Activated CD8-positive, alpha-beta T cell treated with anti-CD3 and anti-CD28 coated beads, Interleukin-2, amount 10 ng/mL, durations not matched to agents 7 days and 5 days (primary cell): ENCODE measurements around the gene SHROOM4. TPM values are rescaled to one million over a fixed set of nuclear protein-coding genes. Genes with fewer than 3 reads are reported as not detected.

ENCODE experiments used
- ATAC-seq: fragments of 150-1000 bp; cut with Tn5 transposase; one replicate; pipeline ENCODE4 v1.10.0; 2021; ENCODE audit warnings: moderate library complexity
- CTCF ChIA-PET: fragments of 350-600 bp; sonication (Branson Sonifier 250); formaldehyde crosslinking; loops from one replicate; lab custom pipeline; 2021; ENCODE audit warnings: antibody characterized with exemption; lab: Charles Lee
- POLR2A ChIA-PET: fragments of 350-600 bp; sonication (Branson Sonifier 250); formaldehyde crosslinking; loops from one replicate; lab custom pipeline; 2021; ENCODE audit warnings: antibody characterized with exemption; lab: Charles Lee
- DNase-seq: peaks from one replicate; pipeline ENCODE4 v3.0.0-alpha.2; 2020
- H3K27ac Mint-ChIP-seq: one replicate; pipeline ENCODE4 v1.8.0; 2021; ENCODE audit warnings: mild to moderate bottlenecking, mixed read lengths
- H3K27me3 Mint-ChIP-seq: one replicate; pipeline ENCODE4 v1.8.0; 2021; ENCODE audit warnings: low read depth, mixed read lengths
- H3K36me3 Mint-ChIP-seq: one replicate; pipeline ENCODE4 v1.8.0; 2021; ENCODE audit warnings: low read depth, mixed read lengths
- H3K4me1 Mint-ChIP-seq: one replicate; pipeline ENCODE4 v1.8.0; 2021; ENCODE audit warnings: low read depth, mixed read lengths
- H3K4me3 Mint-ChIP-seq: one replicate; pipeline ENCODE4 v1.8.0; 2021; ENCODE audit warnings: mild to moderate bottlenecking, mixed read lengths
- H3K9me3 Mint-ChIP-seq: one replicate; pipeline ENCODE4 v1.8.0; 2022; ENCODE audit warnings: mixed read lengths; ENCODE audit not compliant: insufficient read depth
- total RNA-seq, 2 experiments: library from RNA; stranded (reverse); gene quantifications; one replicate each; pipeline ENCODE4 v1.2.3, GENCODE V29; 2021

The SHROOM4 gene
- total RNA-seq, 2 experiments from 2014 or later = not detected

DNA sequence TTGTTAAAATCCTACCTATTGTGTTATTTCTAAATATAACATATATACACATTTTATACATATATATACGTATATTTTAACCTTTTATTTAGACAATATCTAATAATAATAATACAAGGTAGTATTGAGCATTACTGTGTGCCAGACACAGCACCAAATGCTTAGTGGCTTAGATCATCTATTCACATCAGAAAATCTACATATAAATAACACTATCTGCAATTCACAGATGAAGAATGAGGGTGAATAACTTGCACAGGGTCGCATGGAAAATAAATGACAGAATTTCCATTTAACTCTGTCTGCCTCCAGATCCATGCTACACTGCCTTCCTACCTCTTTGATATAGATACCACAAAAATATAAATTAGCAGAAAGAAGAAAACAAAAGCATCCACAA lies 37.7 kb downstream of the SHROOM4 start:
- Mint-ChIP-seq H3K4me1 (no peaks in the 10 kb centered on the region), H3K9me3 (no peaks in the 10 kb centered on the region), H3K36me3 (no peaks in the 10 kb centered on the region), H3K4me3 (no peak overlapping the region), H3K27me3 (no peaks in the 10 kb centered on the region), H3K27ac (no peak overlapping the region)
- DNase-seq = no peak
- ChIA-PET POLR2A (no interaction called here), CTCF (no interaction called here)
- no peak for ATAC-seq

DNA sequence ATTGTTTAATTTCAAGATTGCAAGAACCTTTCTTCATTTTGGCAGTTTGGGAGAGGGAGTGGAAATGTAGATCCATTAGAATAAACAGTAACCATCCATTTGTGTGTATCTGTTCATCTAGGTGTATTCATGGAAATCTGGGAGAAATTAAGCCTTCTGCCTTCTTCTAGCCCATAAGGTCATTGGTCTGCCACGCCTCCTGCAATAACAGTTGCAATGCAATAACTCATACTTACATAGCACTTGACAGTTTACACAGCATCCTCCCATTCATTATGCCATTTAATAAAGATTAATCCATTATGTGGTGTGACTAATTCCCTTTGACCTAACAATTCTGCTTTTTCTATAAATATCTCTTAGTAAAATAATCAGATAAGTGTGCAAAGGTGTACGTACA lies 42.6 kb downstream of the SHROOM4 start:
- Mint-ChIP-seq H3K4me3 (no peak overlapping the region), H3K27me3 (no peaks in the 10 kb centered on the region), H3K4me1 (no peaks in the 10 kb centered on the region), H3K36me3 (no peaks in the 10 kb centered on the region), H3K27ac (no peak overlapping the region), H3K9me3 (no peaks in the 10 kb centered on the region)
- DNase-seq (no peak), ATAC-seq (no peak)
- CTCF ChIA-PET = no interaction called here
- POLR2A ChIA-PET = no interaction called here

DNA sequence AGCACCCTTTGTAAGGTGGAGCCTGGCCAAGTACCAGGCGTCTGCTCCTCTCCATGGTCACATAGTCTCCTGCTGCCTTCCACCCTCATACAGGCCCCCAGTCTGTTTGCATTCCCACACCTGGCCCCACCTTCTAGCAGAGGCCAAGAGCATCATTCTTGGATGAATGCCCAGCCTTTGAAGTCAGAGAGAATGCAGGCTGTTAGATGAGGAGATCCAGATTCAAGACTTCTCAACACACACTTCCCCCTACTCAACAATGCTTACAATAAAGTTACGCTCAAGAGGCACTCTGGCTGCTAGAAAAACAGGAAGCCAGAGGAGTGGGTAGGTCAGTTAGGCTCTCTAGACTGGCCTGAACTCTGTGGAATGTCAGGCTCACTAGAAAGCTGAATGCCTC lies 43.3 kb downstream of the SHROOM4 start:
- Mint-ChIP-seq H3K4me3 (no peak overlapping the region), H3K27me3 (peaks cover 1% of the 10 kb centered on the region), H3K36me3 (no peaks in the 10 kb centered on the region), H3K9me3 (no peaks in the 10 kb centered on the region), H3K4me1 (no peaks in the 10 kb centered on the region), H3K27ac (no peak overlapping the region)
- ChIA-PET POLR2A (no interaction called here), CTCF (no interaction called here)
- DNase-seq = no peak
- no peak for ATAC-seq

DNA sequence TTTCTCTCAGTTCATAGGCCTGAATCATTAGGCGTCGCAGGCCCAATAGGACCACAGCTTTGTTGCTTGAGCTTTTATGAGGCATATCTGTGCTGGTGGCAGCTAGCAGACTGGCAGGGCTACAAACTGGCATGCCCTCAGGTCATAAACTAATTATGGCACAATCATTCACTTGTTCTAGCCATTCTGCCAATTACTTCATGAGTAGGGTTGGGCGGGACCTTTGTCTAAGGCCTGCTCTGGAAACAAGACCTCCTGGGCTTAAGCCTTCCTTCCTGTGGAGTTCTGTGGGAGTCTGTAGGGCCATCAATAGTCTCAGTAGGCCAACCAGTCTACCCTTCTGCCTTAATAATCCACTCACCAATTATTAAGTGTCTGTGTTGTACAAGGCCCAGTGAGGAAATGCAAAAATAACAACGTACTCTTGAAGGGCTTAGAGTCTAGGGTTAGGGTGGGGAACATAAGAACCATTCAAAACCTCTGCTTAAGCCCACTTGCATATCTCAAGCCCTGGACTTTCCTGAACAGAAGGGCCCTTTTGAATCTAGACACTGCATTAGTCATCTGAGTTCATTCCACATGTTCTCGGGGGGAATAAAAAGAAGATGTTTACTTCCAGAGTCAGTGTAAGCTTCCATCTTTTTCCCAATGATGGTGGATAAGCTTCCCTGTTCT lies 44.5 kb downstream of the SHROOM4 start:
- ATAC-seq = no peak
- ChIA-PET POLR2A (interaction anchor here (0.7 kb wide), 1 partner anchor 204 kb away, joined by 3 read pairs; no protein-coding TSS in a partner anchor), CTCF (no interaction called here)
- H3K27me3 Mint-ChIP-seq = peaks cover 2% of the 10 kb centered on the region
- DNase-seq = no peak
- no peaks in the 10 kb centered on the region for H3K9me3 Mint-ChIP-seq
- no peaks in the 10 kb centered on the region for H3K4me1 Mint-ChIP-seq
- no peaks in the 10 kb centered on the region for H3K36me3 Mint-ChIP-seq
- no peak overlapping the region for H3K27ac Mint-ChIP-seq
- H3K4me3 Mint-ChIP-seq = no peak overlapping the region

DNA sequence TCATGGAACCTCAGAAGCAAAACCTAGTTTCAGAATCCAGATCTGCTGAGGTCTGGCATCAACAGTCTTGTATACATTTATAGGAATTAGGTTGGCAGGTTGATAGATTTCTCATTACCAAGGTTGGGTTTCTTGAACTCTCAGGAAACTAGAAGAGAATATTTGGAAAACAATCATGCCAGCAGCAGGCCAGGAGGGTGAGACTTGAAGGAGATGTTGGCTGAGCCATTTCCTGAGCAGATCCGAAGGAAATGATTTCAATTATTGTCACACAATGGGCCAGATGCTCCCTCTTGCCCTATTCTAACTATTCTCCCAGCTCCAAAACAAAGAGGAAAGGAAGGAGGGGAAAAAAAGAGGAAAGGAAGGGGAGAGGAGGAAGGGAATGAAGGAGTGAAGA lies 45.2 kb downstream of the SHROOM4 start:
- CTCF ChIA-PET = no interaction called here
- Mint-ChIP-seq H3K9me3 (no peaks in the 10 kb centered on the region), H3K4me3 (no peak overlapping the region)

DNA sequence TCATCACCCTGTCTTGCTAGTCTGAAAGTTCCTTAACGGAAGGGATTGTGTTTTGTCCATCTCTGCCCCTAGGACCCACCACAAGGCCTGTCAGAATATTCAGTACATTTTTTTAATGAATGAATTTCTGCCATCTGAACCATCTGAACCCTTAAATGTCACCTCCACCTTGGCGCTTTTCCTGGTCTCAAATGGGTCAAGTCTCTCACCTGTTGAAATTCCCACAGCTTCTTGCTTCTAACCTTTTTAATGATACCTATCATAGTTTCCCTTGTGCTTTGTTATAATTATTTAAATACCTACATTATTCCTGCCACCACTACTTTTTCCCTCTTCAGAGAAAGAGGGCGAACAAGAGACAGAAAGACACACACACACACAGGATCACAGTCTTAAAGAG lies 48.0 kb downstream of the SHROOM4 start:
- H3K27ac Mint-ChIP-seq = no peak overlapping the region
- DNase-seq (no peak), ATAC-seq (no peak)
- no peaks in the 10 kb centered on the region for H3K4me1 Mint-ChIP-seq
- POLR2A ChIA-PET = no interaction called here
- CTCF ChIA-PET = no interaction called here
- H3K4me3 Mint-ChIP-seq = no peak overlapping the region
- H3K27me3 Mint-ChIP-seq = peaks cover 2% of the 10 kb centered on the region
- H3K9me3 Mint-ChIP-seq = no peaks in the 10 kb centered on the region
- no peaks in the 10 kb centered on the region for H3K36me3 Mint-ChIP-seq

More for the DNA sequence above, 45.2 kb downstream of the SHROOM4 start:
- H3K27ac Mint-ChIP-seq = no peak overlapping the region
- POLR2A ChIA-PET = interaction anchor here (0.7 kb wide), 1 partner anchor 203 kb away, joined by 3 read pairs; no protein-coding TSS in a partner anchor
- ATAC-seq (no peak), DNase-seq (no peak)
- H3K4me1 Mint-ChIP-seq = no peaks in the 10 kb centered on the region
- H3K36me3 Mint-ChIP-seq = no peaks in the 10 kb centered on the region
- peaks cover 2% of the 10 kb centered on the region for H3K27me3 Mint-ChIP-seq

DNA sequence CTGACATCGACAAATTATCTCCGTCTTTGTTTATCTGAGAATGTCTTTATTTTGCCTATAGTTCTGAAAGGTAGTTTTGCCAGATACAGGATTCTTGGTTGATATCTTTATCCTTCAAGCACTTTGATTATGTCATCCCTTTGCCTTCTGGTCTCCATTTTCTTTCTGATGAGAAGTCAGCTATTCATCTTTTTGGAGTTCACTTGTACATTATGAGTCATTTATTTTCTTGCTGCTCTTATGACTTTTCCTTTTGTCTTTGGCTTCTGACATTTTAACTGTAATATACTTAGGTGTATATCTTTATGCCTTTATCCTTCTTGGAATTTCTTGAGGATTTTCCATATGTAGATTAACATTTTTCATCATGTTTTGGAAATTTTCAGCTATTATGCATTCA lies 51.4 kb downstream of the SHROOM4 start:
- no peak overlapping the region for H3K4me3 Mint-ChIP-seq
- no peaks in the 10 kb centered on the region for H3K4me1 Mint-ChIP-seq
- ATAC-seq (no peak), DNase-seq (no peak)
- ChIA-PET CTCF (no interaction called here), POLR2A (no interaction called here)
- peaks cover 2% of the 10 kb centered on the region for H3K27me3 Mint-ChIP-seq
- no peaks in the 10 kb centered on the region for H3K9me3 Mint-ChIP-seq
- H3K27ac Mint-ChIP-seq = no peak overlapping the region
- H3K36me3 Mint-ChIP-seq = no peaks in the 10 kb centered on the region

DNA sequence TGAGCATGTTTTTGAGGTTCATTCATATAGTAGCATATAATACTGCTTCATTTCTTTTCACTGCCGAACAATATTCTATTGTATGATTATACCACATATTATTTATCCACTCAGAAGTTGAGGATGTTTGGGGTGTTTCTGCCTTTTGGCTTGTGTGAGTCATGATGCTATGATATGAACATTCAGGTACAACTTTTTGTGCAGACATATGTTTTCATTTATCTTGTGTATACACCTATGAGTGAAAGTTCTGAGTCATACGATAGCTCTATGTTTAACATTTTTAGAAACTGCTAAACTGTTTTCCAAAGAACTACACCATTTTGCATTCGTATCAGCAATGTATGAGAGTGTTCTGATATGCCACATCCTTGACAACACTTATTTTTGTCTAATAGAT lies 57.7 kb downstream of the SHROOM4 start:
- H3K36me3 Mint-ChIP-seq = no peaks in the 10 kb centered on the region
- no peaks in the 10 kb centered on the region for H3K4me1 Mint-ChIP-seq
- H3K27me3 Mint-ChIP-seq = no peaks in the 10 kb centered on the region
- H3K9me3 Mint-ChIP-seq = no peaks in the 10 kb centered on the region
- POLR2A ChIA-PET = no interaction called here
- DNase-seq (no peak), ATAC-seq (no peak)
- CTCF ChIA-PET = no interaction called here
- H3K27ac Mint-ChIP-seq = no peak overlapping the region
- no peak overlapping the region for H3K4me3 Mint-ChIP-seq

DNA sequence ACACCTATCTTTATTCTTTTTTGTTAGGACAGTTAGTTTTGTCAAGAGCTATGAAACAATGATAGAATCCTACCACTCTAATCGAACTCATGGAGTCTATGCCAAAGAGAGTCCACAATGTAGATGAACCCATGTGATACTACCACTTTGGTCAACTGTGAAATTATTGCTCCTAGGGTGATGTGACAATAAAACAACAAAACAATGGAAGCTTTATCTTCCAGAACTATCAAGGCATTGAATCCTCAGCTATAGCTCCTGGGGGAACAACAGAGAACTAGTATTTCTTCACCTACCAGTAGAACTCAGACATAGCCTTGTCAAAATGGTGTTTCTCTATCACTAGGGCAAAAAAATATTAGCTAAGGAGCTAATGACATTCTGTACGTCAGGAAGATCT lies 62.9 kb downstream of the SHROOM4 start:
- ChIA-PET POLR2A (no interaction called here), CTCF (no interaction called here)
- H3K4me3 Mint-ChIP-seq = no peak overlapping the region
- DNase-seq = no peak
- no peak overlapping the region for H3K27ac Mint-ChIP-seq
- no peaks in the 10 kb centered on the region for H3K4me1 Mint-ChIP-seq
- no peaks in the 10 kb centered on the region for H3K36me3 Mint-ChIP-seq
- no peaks in the 10 kb centered on the region for H3K27me3 Mint-ChIP-seq
- H3K9me3 Mint-ChIP-seq = no peaks in the 10 kb centered on the region
- no peak for ATAC-seq

DNA sequence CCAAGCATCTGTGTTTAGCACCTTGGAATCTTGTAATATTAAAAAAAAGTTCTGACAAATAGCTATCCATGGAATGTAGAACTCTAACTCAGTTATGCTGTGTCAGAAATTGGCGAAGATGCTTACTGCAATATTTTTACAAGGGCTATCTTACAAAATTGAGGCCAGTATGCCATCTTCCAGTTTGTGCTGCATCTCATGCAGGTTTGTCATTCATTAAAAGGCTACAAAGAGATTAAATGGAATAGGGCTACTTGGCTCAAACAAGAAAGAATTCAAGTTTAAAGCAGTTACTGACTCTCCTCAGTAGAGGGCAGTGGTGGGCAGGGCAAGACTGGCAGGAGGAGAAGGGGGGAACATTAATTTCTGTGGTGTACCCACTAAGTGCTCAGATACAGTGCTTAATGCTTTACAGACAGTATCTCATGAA lies 66.5 kb downstream of the SHROOM4 start:
- CTCF ChIA-PET = interaction anchor here (1.0 kb wide), 1 partner anchor 156 kb away, joined by 7 read pairs; no protein-coding TSS in a partner anchor
- POLR2A ChIA-PET = no interaction called here
- DNase-seq (no peak), ATAC-seq (no peak)
- Mint-ChIP-seq H3K36me3 (no peaks in the 10 kb centered on the region), H3K4me3 (no peak overlapping the region), H3K27me3 (no peaks in the 10 kb centered on the region), H3K4me1 (no peaks in the 10 kb centered on the region), H3K27ac (no peak overlapping the region), H3K9me3 (no peaks in the 10 kb centered on the region)

DNA sequence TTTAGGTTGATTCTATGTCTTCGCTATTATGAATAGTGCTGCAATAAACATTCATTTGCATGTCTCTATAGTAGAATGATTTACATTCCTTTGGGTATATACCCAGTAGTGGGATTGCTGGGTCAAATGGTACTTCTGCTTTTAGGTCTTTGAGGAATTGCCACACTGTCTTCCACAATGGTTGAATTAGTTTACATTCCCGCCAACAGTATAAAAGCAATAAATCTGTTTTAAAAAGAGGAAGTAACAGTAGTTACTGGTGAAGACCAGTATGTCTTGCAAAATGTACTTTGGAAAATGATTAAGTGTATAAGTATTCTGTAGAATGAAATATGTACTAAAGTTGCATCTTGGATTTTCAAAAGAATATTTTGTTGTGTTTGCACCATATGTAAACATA lies 77.3 kb downstream of the SHROOM4 start:
- Mint-ChIP-seq H3K9me3 (no peaks in the 10 kb centered on the region), H3K27ac (no peak overlapping the region), H3K4me3 (no peak overlapping the region), H3K27me3 (peaks cover 5% of the 10 kb centered on the region), H3K4me1 (no peaks in the 10 kb centered on the region), H3K36me3 (no peaks in the 10 kb centered on the region)
- ChIA-PET POLR2A (no interaction called here), CTCF (no interaction called here)
- DNase-seq (no peak), ATAC-seq (no peak)

DNA sequence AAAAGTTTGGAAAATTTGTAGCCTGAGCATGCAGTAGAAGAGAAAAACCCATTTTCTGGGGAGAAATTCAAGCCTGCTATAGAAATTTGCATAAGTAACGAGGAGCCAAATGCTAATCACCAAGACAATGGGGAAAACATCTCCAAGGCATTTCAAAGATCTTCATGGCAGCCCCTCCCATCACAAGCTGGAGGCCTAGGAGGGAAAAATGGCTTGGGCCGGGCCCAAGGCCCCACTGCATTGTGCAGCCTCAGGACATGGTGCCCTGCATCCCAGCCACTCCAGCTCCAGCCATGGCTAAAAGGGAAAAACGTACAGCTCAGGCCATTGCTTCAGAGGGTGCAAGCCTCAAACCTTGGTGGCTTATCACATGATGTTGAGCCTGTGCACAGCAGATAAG lies 87.7 kb downstream of the SHROOM4 start:
- Mint-ChIP-seq H3K36me3 (no peaks in the 10 kb centered on the region), H3K4me1 (no peaks in the 10 kb centered on the region), H3K27ac (no peak overlapping the region), H3K9me3 (no peaks in the 10 kb centered on the region), H3K4me3 (no peak overlapping the region), H3K27me3 (no peaks in the 10 kb centered on the region)
- CTCF ChIA-PET = no interaction called here
- ATAC-seq (no peak), DNase-seq (no peak)
- POLR2A ChIA-PET = no interaction called here

DNA sequence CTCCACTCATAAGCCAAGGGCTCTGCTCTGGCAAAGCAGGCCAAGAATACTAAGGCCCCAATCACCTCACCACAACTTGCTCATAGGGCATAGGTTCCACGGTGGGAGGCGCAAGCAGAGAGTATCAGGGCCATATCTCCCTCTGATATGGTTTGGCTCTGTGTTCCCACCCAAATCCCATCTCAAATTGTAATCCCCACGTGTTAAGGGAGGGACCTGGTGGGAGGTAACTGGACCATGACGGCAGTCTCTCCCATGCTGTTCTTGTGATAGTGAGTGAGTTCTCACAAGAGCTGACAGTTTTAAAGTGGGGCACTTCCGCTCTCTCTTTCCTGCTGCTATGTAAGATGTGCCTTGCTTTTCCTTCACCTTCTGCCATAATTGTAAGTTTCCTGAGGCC lies 88.7 kb downstream of the SHROOM4 start:
- Mint-ChIP-seq H3K4me1 (no peaks in the 10 kb centered on the region), H3K27ac (no peak overlapping the region), H3K9me3 (no peaks in the 10 kb centered on the region), H3K4me3 (no peak overlapping the region), H3K27me3 (no peaks in the 10 kb centered on the region), H3K36me3 (no peaks in the 10 kb centered on the region)
- no peak for ATAC-seq
- no peak for DNase-seq
- ChIA-PET POLR2A (no interaction called here), CTCF (no interaction called here)
